Astrocyte of the hippocampus (primary cell): Measurements from ENCODE around the gene GSE1.

Experiments
- DNase-seq: peaks from one replicate; pipeline ENCODE4 v3.0.0; 2011; ENCODE audit warnings: low read depth, low spot score

GSE1 gene

DNA sequence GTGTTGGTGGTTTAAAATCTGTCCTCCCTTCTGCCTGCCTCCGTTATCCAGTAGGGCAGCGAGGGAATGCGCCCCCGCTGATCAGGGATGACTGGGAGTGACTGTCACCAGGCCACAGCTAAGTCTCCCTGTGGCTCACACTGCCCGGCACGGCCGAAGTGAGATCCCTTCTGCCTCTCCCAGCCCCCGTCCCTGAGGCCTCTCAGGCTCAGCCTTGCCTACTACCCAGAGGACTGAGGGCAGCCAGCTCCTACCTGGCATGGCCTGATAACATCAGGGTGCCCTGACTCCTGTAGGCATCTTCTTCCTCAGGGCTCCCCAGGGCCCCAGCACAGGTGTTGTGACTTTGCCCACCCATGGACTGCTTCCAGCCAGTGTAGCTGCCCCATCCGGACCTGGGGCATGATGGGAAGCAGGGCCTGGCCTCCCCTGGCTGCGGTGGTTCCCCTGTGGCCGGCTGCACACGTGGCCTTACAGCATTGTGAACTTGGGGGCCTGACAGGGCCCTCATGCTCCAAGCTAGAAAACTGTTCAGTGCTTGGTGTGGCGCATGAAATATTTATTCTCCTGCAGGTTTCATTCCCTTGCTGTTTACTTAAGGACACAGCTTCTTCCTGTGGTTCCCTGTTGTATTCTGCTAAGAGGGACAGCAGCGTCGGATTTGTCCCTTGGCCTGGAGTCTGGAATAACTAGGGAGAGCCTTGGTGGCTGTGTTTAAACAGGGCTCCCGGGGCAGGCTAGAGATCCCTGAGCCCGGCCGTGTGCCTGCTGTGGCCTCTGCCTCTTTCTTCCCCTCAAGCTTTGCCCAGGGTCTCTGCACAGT is 45.6 kb downstream of the GSE1 start:
- DNase-seq, result no peak

DNA sequence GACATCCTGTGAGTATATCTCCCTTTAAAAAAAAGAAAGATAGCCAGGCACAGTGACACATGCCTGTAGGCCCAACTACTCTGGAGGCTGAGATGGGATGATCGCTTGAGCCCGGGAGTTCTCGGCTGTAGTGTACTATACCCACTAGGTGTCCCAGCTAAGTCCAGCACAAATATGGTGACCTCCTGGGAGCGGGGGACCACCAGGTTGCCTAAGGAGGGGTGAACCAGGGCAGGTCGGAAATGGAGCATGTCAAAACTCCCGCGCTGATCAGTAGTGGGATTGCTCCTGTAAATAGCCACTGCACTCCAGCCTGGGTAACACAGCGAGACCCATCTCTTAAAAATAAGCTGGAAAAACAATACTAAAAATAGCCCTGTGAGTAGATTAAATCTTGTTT is 46.2 kb downstream of the GSE1 start:
- DNase-seq, result no peak

DNA sequence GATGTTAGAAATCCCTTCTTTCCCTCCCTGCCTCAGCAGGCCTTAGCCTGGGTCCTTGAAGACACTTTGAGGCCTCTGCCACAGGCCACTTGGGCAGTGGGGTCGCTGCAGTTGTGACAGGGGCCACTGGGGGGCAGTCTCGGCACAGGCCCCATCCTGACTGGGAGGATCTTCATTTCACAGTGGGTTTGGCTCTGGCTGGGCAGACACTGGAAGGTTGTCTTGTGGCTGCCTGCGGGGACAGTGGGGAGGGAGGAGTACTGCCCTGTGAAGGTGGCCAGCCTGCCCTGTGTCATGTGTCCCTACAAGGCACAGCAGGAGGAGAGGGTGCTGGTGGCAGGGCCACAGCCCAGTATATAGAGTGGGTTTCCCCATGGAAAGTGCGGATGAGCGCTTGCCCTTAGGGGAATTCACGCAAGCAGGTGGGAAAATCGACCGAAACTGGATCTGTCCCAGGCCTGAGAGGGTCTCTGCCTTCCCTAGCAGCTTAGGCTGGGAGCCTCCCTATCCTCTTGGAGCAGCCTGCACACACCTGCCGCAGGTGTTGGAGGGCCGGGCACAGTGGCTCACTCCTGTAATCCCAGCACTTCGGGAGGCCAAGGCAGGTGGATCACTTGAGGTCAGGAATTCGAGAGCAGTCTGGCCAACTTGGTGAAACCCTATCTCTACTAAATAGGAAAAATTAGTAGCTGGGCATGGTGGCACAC is 46.8 kb downstream of the GSE1 start:
- peak; percentile 71 for DNase-seq

DNA sequence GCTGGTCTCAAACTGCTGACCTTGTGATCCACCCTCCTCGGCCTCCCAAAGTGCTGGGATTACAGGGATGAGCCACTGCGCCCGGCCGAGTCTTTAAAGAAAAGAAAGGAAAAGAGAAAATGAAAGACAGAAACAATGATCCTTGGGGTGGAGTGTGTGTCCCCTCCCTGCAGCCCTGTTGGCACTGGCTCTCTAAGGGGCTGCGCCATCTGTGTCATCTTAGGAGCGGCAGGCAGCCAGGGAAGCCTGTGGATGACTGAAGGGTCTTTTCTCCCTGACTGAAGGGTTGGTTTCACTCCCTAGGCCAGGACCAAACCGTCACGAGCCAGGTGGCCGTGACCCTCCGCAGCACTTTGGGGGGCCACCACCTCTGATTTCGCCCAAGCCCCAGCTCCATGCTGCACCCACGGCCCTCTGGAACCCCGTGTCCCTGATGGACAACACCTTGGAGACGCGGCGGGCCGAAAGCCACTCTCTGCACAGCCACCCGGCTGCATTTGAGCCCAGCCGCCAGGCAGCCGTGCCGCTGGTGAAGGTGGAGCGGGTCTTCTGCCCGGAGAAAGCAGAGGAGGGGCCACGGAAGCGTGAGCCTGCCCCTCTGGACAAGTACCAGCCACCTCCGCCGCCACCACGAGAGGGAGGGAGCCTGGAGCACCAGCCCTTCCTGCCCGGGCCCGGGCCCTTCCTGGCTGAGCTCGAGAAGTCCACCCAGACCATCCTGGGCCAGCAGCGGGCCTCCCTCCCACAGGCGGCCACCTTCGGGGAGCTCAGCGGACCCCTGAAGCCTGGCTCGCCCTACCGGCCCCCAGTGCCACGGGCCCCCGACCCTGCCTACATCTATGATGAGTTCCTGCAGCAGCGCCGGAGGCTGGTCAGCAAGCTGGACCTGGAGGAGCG is 48.0 kb downstream of the GSE1 start:
- DNase-seq, result no peak

DNA sequence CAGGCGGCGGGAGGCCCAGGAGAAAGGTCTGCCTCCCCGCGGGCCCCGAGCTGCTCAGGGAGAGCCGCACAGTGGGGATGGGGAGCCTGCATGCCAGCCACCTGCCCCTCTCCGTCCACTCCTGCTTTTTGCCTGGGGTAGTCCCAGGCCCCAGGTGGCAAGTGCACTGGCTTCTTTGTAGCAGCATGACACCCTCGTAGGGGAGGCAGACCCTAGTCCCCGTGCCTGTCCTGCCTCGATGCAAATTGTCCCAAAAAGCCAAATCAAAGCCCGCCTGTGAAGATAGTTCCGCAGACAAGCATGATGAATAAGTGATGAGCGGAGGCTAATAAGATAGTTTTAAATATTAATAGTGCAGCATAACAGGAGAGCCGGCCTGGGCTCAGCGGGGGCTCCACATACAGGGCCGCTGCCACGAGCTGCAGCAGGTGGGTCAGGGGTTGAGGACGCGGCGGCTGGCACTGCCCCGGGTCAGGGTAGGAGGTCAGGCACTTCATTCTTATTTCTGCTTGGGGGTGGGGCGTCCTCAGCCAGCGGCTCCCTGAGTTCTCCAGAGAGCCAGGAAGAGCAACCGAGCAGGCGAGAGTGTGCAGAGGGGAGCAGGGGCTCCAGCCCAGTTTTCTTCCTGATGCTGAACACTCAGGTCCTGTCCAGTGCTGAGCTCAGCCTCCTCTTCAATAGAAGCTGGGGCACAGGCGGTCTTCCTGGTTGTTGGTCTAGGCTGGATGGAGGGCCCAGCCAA is 48.8 kb downstream of the GSE1 start:
- no peak for DNase-seq

DNA sequence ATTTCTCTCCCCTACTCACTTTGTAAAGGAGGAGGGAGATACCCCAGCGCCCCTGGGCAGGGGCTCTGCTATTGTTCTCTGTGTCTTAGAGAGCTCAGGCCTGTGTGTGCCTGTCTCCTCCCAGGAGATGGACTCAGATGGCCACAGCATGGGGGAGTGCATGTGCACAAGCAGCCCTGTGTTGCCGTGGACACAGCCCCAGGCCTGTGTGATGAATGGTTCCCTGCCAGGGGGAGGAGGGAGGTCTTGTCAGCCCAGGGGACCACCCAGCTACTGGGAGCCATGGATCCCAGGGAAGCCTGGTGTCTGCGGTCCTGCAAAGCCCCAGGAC is 49.3 kb downstream of the GSE1 start:
- DNase-seq, result no peak

DNA sequence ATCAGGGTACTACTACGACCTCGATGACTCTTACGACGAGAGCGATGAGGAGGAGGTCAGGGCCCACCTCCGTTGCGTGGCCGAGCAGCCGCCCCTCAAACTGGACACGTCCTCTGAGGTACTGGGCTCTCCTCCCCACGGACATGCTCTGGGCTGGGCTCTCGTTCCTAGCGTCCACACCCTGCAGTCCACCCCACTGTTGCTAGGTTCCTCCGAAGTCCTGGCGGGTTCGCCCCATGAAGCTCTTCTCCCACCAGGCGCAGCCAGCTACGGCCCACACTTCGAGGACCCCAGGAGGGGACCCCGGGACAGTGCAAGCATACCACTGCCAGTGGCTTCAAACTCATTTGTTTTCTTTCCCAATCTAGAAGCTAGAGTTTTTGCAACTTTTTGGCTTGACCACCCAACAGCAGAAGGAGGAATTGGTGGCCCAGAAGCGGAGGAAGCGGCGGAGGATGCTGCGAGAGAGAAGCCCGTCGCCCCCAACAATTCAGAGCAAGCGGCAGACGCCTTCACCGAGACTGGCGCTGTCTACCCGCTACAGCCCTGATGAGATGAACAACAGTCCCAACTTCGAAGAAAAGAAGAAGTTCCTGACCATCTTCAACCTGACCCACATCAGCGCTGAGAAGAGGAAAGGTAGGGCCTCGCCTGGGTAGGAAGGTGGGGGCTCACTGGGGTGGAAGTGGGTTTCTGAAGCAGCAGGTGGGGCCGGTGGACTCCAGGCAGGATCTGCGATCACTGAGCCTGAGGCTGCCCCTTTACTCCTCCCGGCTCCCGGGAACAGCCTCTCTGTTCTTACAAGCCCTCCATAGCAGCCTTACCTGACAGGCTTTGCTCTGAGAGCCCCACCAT is 50.1 kb downstream of the GSE1 start:
- DNase-seq, result no peak

DNA sequence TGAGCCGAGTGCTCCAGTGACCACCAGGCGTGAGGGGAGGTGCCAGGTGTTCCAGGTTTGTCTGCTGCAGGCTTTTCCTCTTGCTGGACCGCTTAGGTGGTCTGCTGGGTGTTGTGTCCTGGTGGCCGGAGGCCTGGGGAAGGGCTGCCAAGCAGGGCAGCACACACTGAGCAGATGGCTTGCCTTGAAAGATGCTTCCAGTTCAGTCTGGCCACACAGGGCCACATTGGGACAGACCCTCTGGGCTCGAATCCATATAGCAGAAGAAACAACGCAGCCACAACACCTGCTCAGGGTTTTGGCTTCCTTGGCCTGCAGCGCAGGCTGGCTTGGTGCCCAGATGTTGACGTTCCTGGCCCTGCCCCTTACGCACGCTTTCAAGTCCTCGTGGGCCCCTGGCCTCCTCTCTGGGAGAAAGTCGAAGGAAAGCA is 50.8 kb downstream of the GSE1 start:
- DNase-seq, result no peak

DNA sequence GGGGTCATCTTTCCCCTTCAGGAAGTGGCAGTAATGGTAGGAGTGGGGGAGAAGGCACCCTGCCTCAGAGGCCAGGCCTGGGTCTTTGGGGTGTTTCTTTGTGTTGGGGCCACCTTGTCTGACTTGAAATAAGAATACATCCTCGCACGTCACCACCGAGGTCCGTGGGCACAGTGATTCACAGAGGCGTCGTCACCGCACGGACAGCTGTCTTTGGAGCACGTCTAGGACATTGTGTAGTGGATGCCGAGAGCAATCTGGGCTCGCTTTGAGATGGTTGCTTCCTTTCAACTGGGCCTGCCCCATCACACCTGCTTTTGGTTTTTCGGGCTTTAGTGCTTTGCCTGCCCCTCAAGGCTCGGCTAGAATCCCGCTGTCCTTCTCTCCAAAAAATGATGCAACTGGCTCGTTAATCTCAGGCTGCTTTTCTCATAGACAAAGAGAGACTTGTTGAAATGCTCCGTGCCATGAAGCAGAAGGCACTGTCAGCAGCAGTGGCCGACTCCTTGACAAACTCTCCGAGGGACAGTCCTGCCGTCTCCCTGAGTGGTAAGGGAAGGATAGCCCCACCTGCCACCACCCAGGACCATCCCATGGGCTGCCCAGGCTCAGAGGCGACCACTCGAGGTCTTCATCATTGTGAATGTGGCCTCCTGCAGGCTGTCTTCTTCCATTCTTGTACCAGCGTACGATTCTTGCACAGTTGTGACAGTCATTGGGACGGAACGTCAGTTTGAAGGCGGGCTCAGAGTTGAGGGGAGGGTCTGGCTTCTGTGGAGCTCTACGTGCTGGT is 51.7 kb downstream of the GSE1 start:
- DNase-seq, result no peak

DNA sequence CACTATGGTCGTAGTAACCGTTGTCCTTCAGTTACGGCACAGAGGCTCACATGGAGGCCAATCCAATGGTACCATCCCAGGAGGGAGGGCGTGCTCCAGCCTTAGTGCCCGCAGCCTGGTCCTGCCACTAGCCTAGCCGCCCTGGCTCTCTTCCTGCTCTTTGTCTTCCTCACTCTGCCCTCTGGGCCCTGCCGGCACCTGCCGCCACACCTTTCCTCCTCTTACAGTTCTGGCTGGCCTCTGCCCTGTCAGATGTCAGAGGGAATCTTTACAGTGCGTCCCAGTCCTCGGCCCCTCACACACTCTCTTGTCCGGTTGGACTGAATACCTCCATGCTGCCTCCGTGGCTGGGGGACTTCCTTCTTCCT is 52.2 kb downstream of the GSE1 start:
- DNase-seq, result no peak

DNA sequence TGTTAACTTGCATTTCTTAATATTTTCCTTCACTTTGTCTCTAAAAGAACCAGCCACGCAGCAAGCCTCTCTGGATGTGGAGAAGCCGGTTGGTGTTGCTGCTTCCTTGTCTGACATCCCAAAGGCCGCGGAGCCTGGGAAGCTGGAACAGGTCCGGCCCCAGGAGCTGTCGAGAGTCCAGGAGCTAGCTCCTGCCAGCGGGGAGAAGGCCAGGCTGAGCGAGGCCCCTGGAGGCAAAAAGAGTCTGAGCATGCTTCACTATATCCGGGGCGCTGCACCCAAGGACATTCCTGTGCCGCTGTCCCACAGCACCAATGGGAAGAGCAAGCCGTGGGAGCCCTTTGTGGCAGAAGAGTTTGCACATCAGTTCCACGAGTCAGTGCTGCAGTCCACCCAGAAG is 52.8 kb downstream of the GSE1 start:
- DNase-seq, result no peak

DNA sequence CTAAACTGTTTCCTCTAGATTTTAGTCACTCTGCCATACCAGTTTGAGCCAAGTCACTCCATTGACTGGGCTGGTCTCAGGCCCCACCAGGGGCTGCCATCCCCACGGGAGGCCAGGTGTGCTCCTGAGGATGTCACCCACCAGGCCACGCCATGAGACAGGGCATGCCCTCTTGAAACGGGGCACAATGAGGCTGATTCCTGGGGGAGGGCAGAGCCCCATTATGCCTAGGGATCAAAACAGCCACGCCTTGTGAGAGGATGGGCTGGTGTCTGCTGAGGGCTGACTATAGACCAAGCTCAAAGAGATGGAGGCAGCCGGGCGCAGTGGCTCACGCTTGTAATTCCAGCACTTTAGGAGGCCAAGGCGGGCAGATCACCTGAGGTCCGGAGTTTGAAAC is 54.1 kb downstream of the GSE1 start:
- no peak for DNase-seq

DNA sequence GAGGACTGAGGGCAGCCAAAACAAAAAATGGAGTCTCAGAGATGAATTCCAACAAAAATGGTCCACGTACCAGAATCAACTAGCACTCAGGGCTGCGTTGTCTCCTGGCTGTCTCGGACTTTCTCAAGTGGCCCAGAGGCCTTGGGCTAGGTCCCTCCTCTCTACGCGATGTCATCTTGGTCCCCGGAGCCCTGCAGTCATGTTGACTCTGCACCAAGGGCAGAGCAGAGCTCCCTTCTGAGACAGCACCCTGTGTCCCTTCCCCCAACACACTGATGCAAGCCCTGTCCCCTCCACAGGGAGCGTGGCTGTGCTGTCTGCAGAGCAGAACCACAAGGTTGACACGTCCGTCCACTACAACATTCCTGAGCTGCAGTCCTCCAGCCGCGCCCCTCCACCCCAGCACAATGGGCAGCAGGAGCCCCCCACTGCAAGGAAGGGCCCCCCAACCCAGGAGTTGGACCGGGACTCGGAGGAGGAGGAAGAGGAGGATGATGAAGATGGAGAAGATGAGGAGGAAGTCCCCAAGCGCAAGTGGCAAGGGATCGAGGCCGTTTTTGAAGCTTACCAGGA is 54.8 kb downstream of the GSE1 start:
- no peak for DNase-seq

DNA sequence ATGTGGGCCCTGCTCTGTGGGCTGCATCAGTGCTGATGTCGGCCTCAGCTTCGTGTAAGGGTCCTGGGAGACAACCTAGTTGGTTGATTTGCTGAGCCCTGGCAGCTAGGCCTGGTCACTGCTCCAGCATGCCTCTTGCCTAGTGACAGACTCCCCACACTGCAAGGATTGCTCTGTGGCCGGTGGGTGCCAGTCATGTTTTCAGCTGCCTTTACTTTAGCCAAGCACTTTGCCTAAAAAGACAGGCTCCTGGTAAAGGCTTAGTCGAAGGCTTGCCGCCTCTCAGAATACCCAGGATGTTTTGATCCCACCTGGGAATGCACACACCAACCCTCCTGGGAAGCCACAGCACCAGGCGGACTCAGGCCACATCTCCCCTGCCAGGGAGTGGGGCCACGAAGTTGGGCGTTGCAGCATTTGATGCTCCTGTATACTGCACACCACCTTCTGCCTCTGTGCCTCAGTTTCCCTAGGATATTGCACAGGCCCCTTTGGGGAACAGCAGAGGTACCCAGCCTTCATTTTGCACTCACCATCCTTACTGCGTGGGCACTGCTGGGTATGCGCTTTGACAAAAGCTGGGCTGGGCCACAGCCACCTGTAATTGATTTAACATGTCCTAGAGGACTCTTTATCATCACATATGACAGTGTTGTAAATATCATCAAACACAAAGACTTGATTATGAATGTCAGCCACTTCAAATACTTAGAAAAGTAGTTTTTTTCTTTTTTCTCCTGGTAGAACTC is 55.7 kb downstream of the GSE1 start:
- DNase-seq, result no peak

DNA sequence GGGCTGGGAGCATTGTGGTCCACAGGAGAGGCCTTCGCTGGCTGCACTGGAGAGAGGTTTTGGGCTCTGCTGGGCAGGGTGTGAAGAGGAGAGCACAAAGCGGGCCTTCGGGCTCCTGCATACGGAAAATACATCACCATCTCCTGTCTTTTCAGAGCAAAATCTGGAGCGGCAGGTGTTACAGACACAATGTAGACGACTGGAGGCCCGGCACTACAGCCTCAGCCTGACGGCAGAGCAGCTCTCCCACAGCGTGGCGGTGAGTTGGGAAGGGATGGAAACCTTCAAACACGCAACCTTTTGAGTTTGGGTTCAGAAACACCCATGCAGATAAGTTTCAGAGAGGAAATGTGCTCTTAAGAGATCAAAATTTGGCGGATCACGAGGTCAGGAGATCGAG is 57.7 kb downstream of the GSE1 start:
- DNase-seq, result no peak

DNA sequence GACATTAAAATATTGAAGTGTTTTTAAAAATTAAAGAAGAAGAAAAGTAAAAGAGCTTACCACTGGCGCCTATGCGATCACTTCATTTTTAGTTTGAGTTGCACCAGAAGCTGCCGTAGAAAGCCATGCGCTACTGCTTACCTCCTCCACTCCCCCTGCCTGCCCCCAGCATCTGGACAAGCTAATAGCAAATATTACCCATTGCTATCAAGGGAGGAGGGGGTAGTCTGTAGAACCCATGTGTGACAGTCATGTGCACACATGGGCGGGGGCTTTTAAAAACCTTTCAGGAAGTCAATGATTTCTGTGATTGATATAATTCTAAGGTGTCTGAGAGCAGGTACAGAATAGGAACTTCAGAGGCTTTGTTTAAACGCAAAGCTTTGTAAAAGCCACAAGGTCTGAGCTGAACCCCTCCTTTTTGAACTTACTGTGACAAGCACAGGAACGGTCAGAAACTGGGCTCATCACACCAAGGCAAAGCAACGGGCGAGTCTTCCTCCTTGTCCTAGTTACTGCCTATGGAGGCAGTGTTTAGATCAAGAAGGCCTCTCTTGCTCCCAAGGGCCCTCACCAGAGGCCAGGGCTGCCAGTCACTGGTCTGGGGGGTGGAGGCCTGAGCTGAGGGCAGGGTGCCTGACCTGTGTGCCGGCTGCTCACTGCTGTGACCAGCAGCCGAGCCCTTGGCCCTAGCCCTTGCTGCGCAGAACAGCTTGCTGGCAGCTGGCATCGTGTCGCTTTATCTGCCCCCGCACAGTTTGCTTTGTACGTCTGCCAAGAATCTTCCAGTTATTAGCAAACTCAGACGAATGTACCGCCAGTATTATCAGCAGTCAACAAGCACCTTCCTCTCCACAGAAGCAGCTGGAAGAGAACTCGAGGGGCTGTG is 60.7 kb downstream of the GSE1 start:
- peak; percentile 72 for DNase-seq

DNA sequence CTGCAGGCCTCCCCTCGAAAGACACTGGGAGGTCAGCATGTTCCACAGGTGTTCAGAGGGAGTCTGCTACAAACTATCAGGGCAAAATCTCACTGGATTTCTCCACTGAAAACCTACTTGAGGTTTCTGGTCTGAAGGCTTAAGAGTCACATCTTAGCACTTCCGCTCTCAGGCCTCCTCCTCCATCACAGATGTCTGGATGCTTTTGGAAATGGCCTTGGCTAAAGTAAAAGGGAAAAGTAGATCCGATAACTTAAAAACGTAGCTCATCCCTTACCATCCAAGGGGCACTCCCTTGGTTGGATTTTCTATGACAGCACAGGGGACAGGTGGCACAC is 61.3 kb downstream of the GSE1 start:
- DNase-seq, result no peak

DNA sequence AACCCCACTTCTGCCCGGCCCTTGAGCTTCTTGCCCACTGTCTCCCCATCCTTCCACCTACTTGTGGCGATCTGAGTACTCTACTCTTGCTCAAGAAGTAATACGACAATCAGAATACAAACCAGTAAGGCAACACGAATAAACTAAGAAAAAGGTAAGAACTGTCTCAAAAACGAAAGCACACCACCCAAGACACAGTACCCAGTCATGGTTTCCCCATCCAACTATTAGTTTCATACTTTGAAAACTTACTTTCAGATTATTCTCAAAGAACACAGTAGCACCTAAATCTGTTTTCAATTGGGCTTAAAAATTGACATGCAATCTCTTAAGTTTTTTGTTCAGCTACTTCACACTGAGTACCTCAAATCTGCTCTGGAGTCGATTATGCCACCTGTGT is 61.7 kb downstream of the GSE1 start:
- DNase-seq, result no peak
